HG02973 (cell line): ENCODE data around the gene PDLIM3.
"Not testable (repeated sequence)": the region's sequence is repeated elsewhere in the genome, so short reads cannot be mapped to it uniquely, and the experiment has no call there.

ENCODE experiments used
- ATAC-seq: cut with Tn5 transposase; IDR thresholded peaks from one replicate; pipeline ENCODE4 v1.9.1; 2021; ENCODE audit warnings: moderate library complexity; ENCODE audit not compliant: unreplicated experiment

Gene PDLIM3

DNA sequence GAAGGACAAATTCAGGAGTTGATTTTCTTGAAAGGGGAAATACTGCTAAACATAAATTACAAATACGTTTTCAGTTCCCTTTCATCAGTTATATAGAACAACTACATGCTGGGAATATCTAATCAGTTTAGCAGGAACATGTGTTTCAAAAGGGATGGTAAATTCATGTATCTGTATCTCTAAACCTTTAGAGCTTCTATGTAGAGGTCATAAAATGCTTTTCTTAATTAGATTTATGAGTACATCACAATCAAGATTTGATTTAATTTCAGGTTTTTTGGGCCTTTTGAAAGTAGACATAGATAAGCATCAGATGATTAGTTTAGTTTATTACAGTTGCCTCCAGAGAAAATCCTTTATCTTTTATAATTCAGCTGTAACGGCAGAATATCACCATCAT lies 12.9 kb downstream of the PDLIM3 start:
- no peak for ATAC-seq

DNA sequence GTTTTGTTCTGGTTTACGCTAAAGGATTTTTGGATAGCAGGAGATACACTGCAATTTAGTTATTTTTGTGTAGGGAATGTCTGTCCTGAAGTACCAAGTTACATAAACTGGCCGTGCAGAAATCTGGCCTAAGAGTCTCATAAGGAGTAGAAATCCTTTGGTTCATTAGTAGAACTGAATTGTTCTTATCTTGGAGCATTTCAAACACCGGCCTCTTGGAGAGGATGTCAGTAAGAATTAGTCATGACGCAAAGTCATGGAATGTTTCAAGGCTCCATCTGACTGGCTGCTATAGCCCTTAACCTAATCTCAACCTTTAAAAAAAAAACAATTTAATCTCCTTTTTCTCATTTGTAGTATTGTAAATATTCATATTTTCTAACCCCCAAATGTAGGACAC lies 15.2 kb downstream of the PDLIM3 start:
- no peak for ATAC-seq

DNA sequence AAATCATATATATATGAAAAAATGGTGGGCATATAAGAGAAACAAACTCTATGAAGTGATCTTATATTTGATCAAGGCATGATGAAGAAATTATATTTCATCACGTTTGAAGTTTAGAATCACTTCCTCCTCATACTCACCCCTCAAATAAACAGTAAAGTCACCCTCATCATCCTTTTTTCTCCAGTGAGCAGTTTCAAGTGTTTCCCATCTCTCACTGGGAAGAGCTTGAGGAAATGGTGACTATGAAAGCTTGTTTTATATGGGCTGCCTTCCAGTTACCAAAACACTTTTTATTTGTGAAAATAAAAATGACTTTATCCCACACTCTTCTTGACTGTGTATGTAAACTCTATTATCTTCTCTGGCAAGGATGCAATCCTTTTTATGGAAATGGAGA lies 16.8 kb downstream of the PDLIM3 start:
- no peak for ATAC-seq

DNA sequence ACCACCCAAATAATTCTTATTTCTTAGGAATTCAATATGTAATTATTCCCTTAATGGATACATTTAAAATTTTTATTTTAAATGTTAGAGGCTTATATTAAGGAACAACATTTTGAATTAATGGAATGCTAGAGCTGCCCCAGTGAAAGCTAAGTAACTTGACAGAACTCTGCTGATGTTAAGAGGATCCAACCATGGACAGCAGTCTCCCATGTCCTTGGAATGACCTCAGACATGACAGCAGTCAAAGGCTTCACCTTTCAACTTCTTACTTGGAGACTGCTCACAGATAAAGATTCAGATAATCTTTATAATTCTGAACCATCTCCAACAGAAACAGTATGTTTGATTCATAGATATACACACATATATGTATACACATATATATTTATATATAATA lies 17.2 kb downstream of the PDLIM3 start:
- ATAC-seq: no peak

DNA sequence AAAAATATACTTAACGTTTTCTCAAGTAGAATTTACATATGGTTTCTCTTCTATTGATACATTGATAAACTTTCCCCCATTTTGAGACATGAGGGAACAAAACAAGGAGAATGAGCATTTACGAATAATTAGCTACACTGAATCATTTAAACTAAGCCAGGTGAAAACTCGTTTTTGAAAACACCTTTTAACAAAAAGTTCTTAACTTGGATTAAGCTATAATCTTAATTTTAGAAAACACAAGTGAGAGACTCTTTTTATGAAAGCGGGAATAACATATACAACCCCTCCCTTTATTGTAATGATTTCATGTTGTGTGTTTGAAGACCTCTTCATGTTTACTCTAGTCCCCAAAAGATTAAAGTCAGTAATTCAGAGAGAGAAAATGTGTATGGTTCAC lies 20.1 kb downstream of the PDLIM3 start:
- no peak for ATAC-seq

DNA sequence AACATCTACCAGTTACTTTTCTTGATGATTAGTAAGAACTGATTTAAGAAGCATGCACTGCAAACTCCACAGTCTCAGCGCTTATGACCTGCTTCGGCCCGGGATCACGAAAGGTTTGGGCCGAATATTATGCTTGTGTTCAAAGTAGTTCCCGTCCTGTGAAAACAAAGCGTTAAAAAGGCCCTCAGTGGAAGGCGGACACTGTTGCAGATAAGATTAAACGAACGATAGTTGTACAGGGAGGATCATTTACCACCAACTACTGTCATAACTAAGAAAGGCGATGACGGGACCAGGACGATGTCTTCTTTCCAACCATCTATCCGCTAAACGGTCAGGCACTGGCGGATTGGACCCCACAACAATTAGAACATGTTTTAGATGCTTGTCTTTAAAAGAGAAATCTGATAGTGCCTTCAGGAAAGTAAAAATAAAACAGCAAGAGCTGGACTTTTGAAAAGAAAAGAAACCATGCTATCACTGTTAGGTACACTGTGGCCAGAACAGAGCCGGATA lies 21.1 kb downstream of the PDLIM3 start:
- ATAC-seq: no peak

DNA sequence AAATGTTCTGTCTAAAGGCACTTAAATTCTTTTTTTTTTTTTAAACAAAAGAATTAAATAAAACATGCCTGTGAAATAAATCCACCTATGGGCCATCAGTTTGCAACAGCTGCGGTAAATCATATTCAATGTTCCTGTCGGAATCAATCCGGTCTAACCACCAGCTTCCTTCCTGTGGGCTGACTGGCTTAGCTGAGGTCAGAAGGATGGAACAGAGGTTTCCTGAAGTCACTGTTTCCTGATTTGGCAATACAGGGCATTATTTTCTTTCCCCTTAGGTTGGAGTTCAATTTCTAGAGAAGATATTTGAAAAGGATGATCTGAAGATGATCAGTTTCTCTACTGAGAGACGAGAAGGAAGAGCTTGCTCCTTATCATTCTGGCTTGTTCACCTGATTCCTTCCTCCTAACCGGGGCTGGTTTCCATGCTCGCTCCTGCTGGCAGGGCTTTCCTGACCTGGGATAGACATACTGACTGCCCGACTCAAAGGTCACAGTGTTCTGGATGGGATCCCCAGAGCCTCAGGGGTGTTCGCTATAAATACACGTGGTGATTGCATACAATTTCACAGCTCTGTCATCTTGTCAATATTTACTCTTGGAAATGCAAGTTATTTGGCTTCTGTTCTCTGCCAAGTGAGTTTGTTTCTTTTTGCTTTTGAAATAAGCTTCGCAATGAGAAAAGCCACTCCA lies 21.7 kb downstream of the PDLIM3 start:
- ATAC-seq: no peak

DNA sequence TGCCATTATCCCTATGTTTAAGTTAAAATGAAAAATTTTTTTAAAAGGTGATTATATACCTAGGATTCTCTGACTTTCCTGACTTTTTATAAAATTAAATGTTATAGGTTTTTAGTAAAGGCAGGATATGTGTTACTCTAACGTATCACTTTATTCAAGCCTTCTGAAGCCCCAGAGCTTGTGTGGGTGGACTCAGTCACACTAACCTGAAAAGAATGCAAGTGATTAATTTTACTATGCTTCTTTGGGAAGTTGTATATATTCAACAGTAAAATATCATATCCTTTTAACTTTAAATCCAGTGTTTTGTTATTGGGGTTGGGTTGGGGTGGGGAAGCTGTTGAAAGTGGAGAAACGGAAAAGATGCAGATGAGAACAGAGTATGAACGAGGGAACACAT lies 22.8 kb downstream of the PDLIM3 start:
- ATAC-seq: no peak

DNA sequence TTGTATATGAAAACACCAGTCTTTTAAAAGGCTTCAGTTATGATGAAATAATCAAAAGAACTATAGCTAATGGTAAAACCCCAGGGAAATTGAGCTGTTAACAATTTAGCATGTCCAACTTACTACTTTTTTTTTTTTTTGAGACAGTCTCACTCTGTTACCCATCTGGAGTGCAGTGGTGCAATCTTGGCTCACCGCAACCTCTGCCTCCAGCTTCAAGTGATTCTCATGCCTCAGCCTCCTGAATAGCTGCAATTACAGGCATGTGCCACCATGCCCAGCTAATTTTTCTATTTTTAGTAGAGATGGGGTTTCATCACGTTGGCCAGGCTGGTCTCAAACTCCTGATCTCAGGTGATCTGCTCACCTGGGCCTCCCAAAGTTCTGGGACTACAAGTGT lies 24.1 kb downstream of the PDLIM3 start:
- not testable (repeated sequence) for ATAC-seq

DNA sequence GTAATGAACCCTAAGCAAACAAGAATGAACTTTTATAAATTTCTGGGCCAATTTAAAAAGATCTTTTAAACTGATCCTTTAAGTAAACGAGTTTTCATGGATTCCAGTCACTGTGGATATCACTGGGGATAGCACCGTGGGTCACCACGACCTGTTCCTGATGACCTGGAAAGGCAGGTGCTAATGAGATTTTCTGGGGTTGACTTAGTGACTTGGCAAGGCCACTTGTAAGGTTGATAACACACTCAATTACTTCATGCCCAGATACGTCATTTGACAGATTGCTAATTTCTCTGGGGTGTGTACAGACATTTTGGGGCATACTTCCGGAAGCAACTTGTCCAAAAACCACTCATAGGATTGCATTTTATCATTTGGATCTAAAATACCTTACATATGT lies 24.5 kb downstream of the PDLIM3 start:
- ATAC-seq: no peak

DNA sequence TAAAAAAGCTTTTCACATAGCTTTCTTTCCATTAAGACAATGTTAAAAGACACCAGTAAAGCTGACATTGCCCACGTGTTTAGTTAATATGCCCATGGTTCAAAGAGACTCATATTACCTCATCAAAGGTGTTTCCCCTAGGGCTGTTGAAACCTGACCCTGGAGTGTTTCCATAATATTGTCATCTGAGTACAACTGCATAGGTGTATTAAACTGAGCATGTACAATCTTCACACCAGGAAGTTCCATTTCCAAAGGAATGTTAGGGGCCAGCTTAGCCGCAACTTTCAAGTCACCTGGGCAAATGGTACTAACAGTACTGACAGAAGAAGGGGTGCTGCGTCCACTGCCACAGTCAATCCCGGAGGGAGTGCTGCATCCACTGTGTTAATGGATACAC lies 27.1 kb downstream of the PDLIM3 start:
- ATAC-seq: no peak

DNA sequence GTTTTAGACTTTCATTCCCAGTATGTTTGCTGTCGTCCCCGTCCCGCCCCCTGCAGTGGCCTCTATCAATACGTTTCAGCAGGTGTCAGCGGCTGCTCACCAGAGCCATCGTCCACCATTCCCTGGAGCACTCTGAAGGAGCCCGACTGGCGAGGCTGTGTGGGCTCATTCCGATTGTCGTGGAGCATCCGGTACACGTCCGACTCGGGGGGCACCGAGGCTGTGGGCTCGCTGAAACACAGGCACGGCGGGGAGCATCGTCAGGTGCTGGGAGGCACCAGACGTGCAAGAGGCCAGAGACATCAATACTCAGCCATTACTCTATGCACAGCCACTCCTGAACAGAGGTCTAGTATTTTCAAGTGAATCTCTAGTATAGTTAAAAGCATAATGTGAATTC lies 28.9 kb downstream of the PDLIM3 start:
- ATAC-seq: no peak

DNA sequence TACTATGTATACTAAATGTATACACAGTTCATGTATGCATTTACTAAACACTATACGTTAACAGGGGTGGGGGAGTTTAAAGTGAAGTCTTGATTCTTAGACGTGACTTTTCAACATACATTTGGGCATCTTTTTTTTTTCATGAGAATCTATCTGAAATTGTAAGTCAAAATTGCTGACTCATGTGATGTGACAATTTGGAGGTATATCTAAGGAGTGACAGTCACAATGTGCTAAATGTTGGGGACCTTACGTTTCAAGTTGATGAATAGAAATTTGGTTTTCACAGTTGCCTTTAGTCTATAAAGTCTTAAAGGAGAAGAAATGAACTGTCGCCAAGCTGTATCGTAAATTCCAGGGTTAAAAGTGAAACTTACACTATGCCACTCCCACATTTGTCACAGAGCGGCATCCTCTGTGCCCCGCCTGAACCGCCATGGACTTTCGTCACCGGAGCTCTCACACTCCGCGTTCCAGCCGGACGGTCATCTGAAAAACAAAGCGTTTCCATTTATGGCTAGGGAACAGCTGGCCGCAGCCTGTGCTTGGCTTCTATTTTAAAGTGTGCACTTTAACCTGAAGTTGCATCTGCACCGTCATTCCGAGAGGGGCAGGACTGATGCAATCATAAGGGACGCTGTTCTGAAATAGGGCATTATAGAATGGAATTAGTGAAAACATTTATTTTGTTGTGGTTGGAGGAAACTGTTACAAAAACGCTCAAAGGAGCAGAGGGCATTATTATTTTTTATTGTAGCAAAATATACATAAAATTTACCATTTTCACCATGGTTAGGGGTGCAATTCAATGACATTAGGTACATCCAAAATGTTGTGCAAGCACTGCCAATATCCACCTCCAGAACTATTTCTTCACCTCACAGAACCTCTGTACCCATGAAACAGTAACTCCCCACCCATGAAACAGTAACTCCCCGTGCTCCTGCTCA lies 30.9 kb downstream of the PDLIM3 start:
- no peak for ATAC-seq

DNA sequence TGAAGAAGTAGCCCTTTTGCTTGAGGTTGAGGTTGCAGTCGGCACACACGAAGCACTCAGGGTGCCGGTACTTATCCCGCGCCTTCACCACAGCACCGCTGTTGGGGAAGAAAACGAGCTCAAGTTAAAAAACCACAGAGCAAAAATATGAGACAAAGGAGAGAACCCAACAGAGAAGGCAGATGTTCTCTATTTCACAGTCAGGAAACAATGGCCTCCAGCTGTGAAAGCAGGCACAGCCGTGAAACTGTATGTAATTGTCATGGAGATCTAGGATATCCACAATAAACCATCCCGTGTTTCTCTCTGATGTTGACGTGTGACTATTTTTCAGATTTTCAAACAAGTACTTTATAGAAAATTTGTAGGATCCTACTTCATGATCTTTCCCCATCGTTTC lies 32.9 kb downstream of the PDLIM3 start:
- no peak for ATAC-seq

DNA sequence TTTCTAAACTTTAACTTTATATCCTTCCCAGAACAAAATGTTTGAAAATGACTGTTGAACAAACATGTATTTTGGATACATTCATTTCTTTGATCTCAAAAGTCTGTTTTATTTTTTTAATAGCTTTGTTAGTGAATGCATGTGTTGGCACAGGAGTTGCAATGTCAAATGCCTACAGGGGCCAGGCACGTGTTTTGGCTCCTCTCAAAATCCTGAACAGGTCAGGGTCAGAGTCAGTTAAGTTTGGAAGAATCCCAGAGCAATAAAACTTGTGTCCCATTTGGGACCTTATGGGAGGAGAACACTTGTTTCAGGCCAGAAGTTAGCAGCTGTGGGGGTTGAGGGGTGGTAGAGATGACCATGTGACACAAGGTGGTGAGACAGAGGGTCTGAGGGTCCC lies 34.7 kb downstream of the PDLIM3 start:
- no peak for ATAC-seq

DNA sequence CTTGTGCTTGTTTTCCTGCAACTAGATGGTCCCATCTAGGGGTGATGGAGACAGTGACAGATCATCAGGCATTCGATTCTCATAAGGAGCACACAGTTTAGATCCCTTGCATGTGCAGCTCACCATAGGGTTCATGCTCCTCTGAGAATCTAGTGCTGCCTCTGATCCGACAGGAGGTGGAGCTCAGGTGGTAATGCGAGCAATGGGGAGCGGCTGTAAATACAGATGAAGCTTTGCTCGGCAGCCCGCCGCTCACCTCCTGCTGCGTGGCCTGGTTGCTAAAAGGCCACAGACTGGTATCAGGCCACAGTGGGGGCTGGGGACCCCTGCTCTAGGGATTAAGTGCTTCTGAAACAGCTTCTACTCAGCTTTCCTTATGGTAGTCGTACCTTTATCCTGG lies 35.3 kb downstream of the PDLIM3 start:
- no peak for ATAC-seq

DNA sequence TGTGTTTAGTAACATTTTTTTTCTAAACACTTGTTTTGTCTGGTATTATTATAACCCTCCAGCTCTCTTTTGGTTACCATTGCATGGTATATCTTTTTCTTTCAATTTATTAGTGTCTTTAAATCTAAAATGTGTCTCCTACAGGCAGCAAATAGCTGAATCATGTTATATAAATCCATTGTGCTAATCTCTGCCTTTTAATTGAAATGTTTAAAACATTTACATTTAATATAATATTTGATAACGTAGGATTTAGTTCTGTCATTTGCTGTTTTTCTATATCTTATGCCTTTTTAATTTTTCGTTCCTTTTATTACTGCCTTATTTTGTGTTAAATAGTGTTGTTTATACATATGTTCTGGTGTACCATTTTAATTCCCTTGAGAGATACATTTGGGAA lies 46.7 kb downstream of the PDLIM3 start:
- no peak for ATAC-seq

DNA sequence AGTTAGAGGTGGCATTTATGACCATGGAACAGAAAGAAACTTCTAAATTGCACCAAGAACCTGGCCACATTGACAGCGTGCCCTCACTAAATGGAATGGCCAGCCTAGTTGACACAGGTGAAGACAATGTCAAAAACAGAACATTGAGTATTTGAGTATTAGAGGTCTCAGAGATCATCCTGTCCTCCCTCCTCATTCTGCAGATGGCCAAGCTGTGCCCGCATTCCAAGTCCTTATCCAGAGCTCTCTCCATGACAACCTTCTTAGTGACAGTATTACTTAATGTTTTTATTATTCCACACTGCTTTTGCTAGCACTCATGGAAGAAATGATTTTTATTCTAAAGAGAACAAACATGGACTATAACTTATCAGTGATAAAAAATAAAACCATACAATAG lies 53.9 kb downstream of the PDLIM3 start:
- ATAC-seq: no peak

DNA sequence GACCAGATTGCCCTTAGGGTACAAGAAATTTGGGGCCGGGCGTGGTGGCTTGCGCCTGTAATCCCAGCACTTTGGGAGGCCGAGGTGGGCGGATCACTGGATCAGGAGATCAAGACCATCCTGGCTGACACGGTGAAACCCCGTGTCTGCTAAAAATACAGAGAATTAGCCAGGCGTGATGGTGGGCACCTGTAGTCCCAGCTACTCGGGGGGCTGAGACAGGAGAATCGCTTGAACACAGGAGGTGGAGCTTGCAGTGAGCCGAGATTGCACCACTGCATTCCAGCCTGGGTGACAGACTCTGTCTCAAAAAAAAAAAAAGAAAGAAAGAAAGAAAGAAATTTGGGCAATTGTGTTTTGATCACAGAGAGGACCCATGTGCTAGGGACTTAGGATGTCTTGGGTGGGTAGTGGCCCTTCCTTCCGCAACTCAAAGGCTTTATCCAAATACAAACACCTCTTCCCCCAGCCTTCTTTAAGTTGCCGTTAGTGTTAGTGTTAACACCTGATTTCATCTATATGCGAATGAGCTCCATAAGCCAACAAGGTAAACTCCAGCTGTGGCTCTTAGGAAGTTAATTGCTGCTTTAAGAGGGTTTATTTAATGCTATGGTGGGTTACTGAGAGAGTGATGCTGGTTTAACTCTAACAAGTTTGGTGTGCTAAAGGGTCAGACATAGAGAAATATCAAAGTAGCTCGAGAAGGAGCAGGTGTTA lies 55.1 kb downstream of the PDLIM3 start:
- peak; percentile 7 for ATAC-seq

DNA sequence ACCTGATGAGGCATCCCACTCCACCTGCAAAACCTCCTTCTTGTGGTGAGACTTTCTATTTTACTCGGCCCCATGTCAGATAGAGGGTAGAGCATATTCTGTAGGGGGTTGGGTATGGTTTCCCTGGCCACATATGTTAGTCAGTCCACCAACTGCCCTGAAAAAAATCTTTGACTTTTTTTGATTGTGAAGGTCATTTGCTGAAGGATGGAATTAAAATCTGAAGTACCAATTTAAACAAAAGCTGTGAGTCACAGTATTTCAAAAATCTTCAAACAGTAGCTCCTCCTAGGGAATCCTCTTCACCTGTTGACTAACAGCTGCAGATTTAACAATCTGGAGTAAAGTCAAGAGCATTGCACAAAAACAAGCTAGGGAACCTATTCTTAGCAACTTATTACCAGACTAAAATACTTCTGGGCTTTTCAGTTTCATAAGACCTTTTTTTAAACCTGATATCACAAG lies 55.8 kb downstream of the PDLIM3 start:
- peak; percentile 96 for ATAC-seq

DNA sequence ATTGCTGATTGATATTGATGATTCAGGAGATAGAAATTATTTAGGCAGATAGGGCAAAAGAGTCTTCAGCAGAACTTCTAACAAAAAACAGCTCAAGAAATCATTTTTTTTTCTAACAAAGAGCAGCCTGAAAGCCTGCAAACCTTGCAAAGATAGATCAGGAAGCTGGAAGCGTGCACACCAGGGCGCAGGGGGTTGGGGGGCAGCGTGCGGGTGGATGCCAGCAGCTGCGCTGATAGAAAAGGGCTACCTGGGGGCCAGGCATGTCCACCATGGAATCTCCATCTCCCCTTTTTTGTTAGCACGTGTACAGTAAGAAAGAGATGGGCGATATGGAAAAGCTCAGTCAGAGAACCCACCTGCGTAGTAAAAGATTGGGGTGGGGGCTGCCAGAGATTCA lies 62.1 kb downstream of the PDLIM3 start:
- no peak for ATAC-seq
